ENCODE data around the gene PAGE4. TPM values are rescaled to one million over a fixed set of nuclear protein-coding genes. Genes with fewer than 3 reads are reported as not detected.

The PAGE4 gene
- total RNA-seq, 4 donors from 2014 or later = not detected

- DNase-seq (ENCODE audit: low spot score in 2 of 2) = peak; percentile 61 to 63
- 3 to 43% methylated on average over 26 to 52 of the region's 60 CpGs for WGBS, 2 donors
- TF ChIP-seq POLR2A (IDR thresholded peaks at IDR 0.05) (peak in 1 of 2 donors; percentile 29), CTCF (IDR thresholded peaks at IDR 0.05) (peak; percentile 48 to 79 (median 63)), EP300 (IDR thresholded peaks at IDR 0.05) (peak in 1 of 2 donors; percentile 61)
- H3K27me3 ChIP-seq = peaks cover 0 to 9% of the 10 kb centered on the region in 2 donors
- peaks cover 0 to 40% (median 3%) of the 10 kb centered on the region in 4 donors for H3K4me1 ChIP-seq
- no peaks in the 10 kb centered on the region for H3K36me3 ChIP-seq
- no peaks in the 10 kb centered on the region for H3K9me3 ChIP-seq
- peak within 1 kb of the TSS; percentile 43 to 74 (median 51) for H3K4me3 ChIP-seq
- peak within 1 kb of the TSS; percentile 74 to 92 (median 84) for H3K27ac ChIP-seq
Measured at GRCh38 chrX:49878834-49879655, 49.9 kb downstream of the PAGE4 start, which contains the start of gene USP27X. Gene USP27X (plus strand): TSS chrX:49879484. CDS start chrX:49880308, 824 bp downstream.

- Histone ChIP-seq H3K36me3 (no peaks in the 10 kb centered on the region), H3K4me3 (peak overlapping the region; percentile 43 to 74 (median 51)), H3K9me3 (no peaks in the 10 kb centered on the region), H3K27ac (peak overlapping the region; percentile 74 to 92 (median 84)), H3K4me1 (peaks cover 0 to 40% (median 3%) of the 10 kb centered on the region in 4 donors), H3K27me3 (peaks cover 0 to 9% of the 10 kb centered on the region in 2 donors)
- TF ChIP-seq POLR2A (IDR thresholded peaks at IDR 0.05) = no peak
- TF ChIP-seq EP300 (IDR thresholded peaks at IDR 0.05) = no peak
- no peak for TF ChIP-seq CTCF (IDR thresholded peaks at IDR 0.05)
- WGBS, 2 donors = 14 to 47% methylated on average over 12 to 38 of the region's 55 CpGs
- no peak for DNase-seq (ENCODE audit: low spot score in 2 of 2)
Measured at GRCh38 chrX:49879656-49880277, 50.7 kb downstream of the PAGE4 start.

- H3K27me3 ChIP-seq = peaks cover 0 to 9% of the 10 kb centered on the region in 2 donors
- H3K36me3 ChIP-seq = no peaks in the 10 kb centered on the region
- no peak for TF ChIP-seq CTCF (IDR thresholded peaks at IDR 0.05)
- no peak for TF ChIP-seq POLR2A (IDR thresholded peaks at IDR 0.05)
- TF ChIP-seq EP300 (IDR thresholded peaks at IDR 0.05) = no peak
- H3K4me3 ChIP-seq = no peak overlapping the region
- no peak overlapping the region for H3K27ac ChIP-seq
- WGBS, 2 donors = 85 to 88% methylated on average over 6 to 12 of the region's 12 CpGs
- peaks cover 0 to 40% (median 3%) of the 10 kb centered on the region in 4 donors for H3K4me1 ChIP-seq
- no peak for DNase-seq (ENCODE audit: low spot score in 2 of 2)
- H3K9me3 ChIP-seq = no peaks in the 10 kb centered on the region
Measured at GRCh38 chrX:49880668-49881067, 51.6 kb downstream of the PAGE4 start.

Other genes starting within 250 kb of the PAGE4 start
- gene GAGE12H, start 249.4 kb upstream of the PAGE4 start, total RNA-seq = not detected
- gene GAGE2A, start 239.8 kb upstream of the PAGE4 start, total RNA-seq = not detected
- gene GAGE1, start 230.3 kb upstream of the PAGE4 start, total RNA-seq = not detected
- gene PAGE1, start 133.3 kb upstream of the PAGE4 start, total RNA-seq = not detected
- 1 to 10 TPM; 1.3 to 3.6 (median 2.7) TPM for gene USP27X, start 50.2 kb downstream of the PAGE4 start, total RNA-seq
- 1 to 10 TPM; 5.7 to 9.8 (median 7.4) TPM for gene CLCN5, start 93.3 kb downstream of the PAGE4 start, total RNA-seq